Stimulated activated naive CD8-positive, alpha-beta T cell treated with anti-CD3 and anti-CD28 coated beads, Interleukin-15, amount 100 ng/mL, for 72 hours (primary cell): ENCODE results near the gene CCDC86.
"Not testable (repeated sequence)": the region's sequence is repeated elsewhere in the genome, so short reads cannot be mapped to it uniquely, and the experiment has no call there.

Experiments
- ATAC-seq: fragments of 150-1000 bp; cut with Tn5 transposase; 2 replicates; pipeline ENCODE4 v1.10.0; 2021; ENCODE audit warnings: mild to moderate bottlenecking, moderate library complexity
- DNase-seq, 2 donors: peaks; one replicate each; pipeline ENCODE4 v3.0.0; 2021 to 2022
- H3K27ac Mint-ChIP-seq, 2 donors: one replicate each; pipeline ENCODE4 v1.8.0; 2022; ENCODE audit warnings: mild to moderate bottlenecking in 2 of 2, mixed read lengths in 2 of 2, moderate library complexity in 2 of 2
- H3K27me3 Mint-ChIP-seq: one replicate; pipeline ENCODE4 v1.8.0; 2022; ENCODE audit warnings: mixed read lengths
- H3K4me1 Mint-ChIP-seq: one replicate; pipeline ENCODE4 v1.8.0; 2022; ENCODE audit warnings: mild to moderate bottlenecking, mixed read lengths
- H3K4me3 Mint-ChIP-seq, 2 donors: one replicate each; pipeline ENCODE4 v1.8.0; 2022; ENCODE audit warnings: mild to moderate bottlenecking in 2 of 2, mixed read lengths in 2 of 2, moderate library complexity in 1 of 2
- H3K9me3 Mint-ChIP-seq, 2 donors: one replicate each; pipeline ENCODE4 v1.8.0; 2022; ENCODE audit warnings: mixed read lengths in 2 of 2

CCDC86 gene

GRCh38 chr11:60821827-60822599 lies 19.9 kb upstream of the CCDC86 start:
- peak; percentile 26 for ATAC-seq

GRCh38 chr11:60823745-60824306 lies 18.1 kb upstream of the CCDC86 start:
- not testable (repeated sequence) for ATAC-seq, H3K4me3 Mint-ChIP-seq, DNase-seq, H3K9me3 Mint-ChIP-seq, H3K27me3 Mint-ChIP-seq, H3K27ac Mint-ChIP-seq, H3K4me1 Mint-ChIP-seq

More at GRCh38 chr11:60821827-60822599, 19.9 kb upstream of the CCDC86 start:
- peaks cover 6% of the 10 kb centered on the region for H3K4me1 Mint-ChIP-seq
- no peak overlapping the region for H3K4me3 Mint-ChIP-seq
- no peaks in the 10 kb centered on the region for H3K27me3 Mint-ChIP-seq
- DNase-seq = no peak
- no peak overlapping the region for H3K27ac Mint-ChIP-seq
- H3K9me3 Mint-ChIP-seq = no peaks in the 10 kb centered on the region

- no peaks in the 10 kb centered on the region for H3K9me3 Mint-ChIP-seq
- ATAC-seq (no peak), DNase-seq (no peak)
- peaks cover 6% of the 10 kb centered on the region for H3K4me1 Mint-ChIP-seq
- H3K27ac Mint-ChIP-seq = no peak overlapping the region
- H3K27me3 Mint-ChIP-seq = no peaks in the 10 kb centered on the region
- H3K4me3 Mint-ChIP-seq = no peak overlapping the region
Observed at GRCh38 chr11:60825118-60825517, 16.8 kb upstream of the CCDC86 start.

DNA sequence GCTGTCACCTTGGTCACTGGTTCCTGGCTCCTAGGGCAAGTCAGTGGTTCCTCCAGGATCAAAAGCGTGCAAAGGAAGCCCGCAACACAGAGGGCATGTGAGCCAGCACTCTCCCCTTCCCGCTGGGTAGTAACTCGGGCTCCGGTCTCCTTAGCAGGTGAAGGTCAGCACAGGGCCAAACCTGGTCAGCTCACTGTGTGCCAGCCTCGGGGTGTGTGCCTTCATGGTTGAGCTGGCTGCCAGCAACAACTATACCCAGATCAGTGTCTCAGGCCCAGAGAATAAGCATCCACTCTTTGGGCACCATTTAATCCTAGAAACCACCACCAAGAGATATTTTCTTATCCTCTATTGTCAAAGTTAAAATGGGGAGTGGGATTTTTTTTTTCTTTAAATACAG lies 16.1 kb upstream of the CCDC86 start:
- Mint-ChIP-seq H3K4me3 (no peak overlapping the region), H3K27ac (no peak overlapping the region), H3K9me3 (no peaks in the 10 kb centered on the region), H3K27me3 (no peaks in the 10 kb centered on the region), H3K4me1 (peaks cover 6% of the 10 kb centered on the region)
- ATAC-seq (no peak), DNase-seq (no peak)

DNA sequence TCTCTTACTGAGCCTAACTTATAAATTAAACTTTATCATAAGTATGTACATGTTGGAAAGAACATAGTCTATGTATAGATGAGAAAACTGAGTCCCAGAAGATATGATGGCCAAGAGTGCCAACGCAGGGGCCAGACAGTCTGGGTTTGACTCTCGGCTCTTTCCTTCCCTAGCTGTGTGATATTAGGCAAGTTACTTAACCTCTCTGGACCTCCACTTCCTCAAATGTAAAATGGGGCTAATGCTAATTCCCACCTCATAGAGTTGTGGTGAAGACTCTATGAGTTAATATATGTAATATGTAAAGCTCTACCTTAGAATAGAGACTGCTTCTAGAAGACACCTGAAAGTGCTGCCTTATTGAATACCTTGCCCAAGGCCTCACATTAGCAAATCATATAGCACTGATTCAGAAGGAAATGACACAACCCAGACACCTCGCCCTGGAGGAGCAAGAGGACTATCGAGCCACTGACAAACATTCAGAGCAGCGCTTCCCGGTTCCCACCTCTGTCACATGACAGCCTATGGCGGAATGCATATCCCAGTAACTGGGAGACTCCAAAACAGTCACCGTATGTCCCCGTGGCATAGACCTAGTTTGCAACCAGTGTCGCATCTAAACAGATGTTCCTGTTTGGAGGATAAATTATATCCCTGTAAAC lies 11.3 kb upstream of the CCDC86 start:
- DNase-seq (no peak), ATAC-seq (peak; percentile 5)
- H3K4me3 Mint-ChIP-seq = no peak overlapping the region
- peaks cover 9% of the 10 kb centered on the region for H3K4me1 Mint-ChIP-seq
- peaks cover 7% of the 10 kb centered on the region for H3K27me3 Mint-ChIP-seq
- H3K27ac Mint-ChIP-seq = no peak overlapping the region
- H3K9me3 Mint-ChIP-seq = no peaks in the 10 kb centered on the region

DNA sequence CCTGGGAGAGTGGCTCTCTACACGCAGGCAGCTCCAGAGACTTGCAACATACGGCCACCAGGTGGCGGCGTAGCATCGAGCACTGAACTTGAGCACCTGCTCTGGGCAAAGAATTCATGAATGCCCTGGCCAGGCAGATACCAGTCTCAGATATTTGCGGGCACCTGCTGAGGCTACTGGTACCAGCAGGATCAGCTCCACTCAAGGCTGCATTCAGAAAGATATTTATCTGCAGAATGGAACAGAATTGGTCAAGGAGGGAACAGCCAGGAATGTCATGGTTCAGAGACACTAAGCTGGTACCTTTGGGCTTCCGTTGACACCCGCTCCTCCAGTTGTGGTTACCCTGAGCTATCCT lies 10.8 kb upstream of the CCDC86 start:
- ATAC-seq = peak; percentile 92
- peak; percentile 73 to 80 for DNase-seq
- H3K4me1 Mint-ChIP-seq = peaks cover 11% of the 10 kb centered on the region
- H3K4me3 Mint-ChIP-seq = no peak overlapping the region
- peaks cover 7% of the 10 kb centered on the region for H3K27me3 Mint-ChIP-seq
- H3K27ac Mint-ChIP-seq = no peak overlapping the region
- H3K9me3 Mint-ChIP-seq = no peaks in the 10 kb centered on the region

- Mint-ChIP-seq H3K4me3 (no peak overlapping the region), H3K27me3 (peaks cover 7% of the 10 kb centered on the region), H3K9me3 (no peaks in the 10 kb centered on the region), H3K4me1 (peaks cover 11% of the 10 kb centered on the region), H3K27ac (no peak overlapping the region)
- ATAC-seq (no peak), DNase-seq (no peak)
Observed at GRCh38 chr11:60831501-60832079, 10.3 kb upstream of the CCDC86 start.

GRCh38 chr11:60834742-60835533 lies 7.0 kb upstream of the CCDC86 start:
- H3K4me1 Mint-ChIP-seq = peaks cover 11% of the 10 kb centered on the region
- H3K4me3 Mint-ChIP-seq = no peak overlapping the region
- no peak for ATAC-seq
- H3K27me3 Mint-ChIP-seq = peaks cover 7% of the 10 kb centered on the region
- peak overlapping the region in 1 of 2 donors; percentile 8 for H3K27ac Mint-ChIP-seq
- no peak for DNase-seq
- H3K9me3 Mint-ChIP-seq = no peaks in the 10 kb centered on the region

DNA sequence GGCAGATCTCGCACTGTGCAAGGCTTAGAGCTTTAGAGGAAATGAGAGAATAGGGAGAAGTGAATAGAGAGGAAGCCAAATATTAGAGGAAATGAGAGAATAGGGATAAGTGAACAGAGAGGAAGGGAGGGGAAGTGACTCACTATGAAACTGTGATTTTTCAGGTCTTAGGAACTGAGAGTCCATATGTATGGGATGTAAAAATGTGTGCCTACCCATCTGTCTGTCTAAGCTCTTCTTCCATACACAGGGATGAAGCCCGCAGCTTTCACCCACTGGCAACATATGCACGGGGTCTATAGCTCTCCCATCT lies 6.4 kb upstream of the CCDC86 start:
- DNase-seq = no peak
- Mint-ChIP-seq H3K9me3 (no peaks in the 10 kb centered on the region), H3K4me3 (no peak overlapping the region), H3K27me3 (peaks cover 7% of the 10 kb centered on the region), H3K27ac (no peak overlapping the region), H3K4me1 (peaks cover 14% of the 10 kb centered on the region)
- ATAC-seq = no peak

DNA sequence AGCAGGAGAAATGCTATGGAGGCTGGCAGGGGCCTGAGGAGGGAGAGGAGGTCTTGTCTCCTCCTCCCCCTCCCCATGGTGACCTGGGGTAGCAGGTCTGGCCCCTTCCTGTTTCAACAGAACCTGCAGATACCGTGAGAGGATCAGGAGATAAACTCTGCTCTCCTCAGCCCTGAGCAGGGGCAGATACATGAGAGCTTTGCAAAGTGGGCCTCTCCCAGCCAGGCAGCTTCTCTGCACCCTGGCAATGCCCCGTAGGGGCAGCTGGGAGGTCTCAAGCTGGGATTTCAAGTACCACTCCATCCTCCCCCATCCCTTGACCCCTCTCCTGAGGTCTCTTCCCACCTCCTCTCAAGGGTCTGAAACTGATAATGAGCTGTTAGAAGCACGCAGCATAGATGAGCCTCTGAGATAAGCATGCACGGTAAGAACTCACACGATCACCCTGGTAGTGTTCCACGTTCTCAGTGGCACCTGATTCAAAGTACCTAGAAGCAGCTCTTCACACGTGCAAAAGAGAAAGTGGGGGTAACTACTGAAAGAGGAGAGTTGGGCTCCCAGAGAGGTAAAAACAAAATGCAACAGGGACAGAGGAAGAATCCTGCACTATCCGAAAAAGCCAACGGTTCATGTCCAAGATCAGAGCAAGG lies 4.9 kb upstream of the CCDC86 start:
- Mint-ChIP-seq H3K27me3 (peaks cover 7% of the 10 kb centered on the region), H3K4me1 (peaks cover 29% of the 10 kb centered on the region), H3K9me3 (peaks cover 0 to 6% of the 10 kb centered on the region in 2 donors), H3K4me3 (no peak overlapping the region), H3K27ac (no peak overlapping the region)
- ATAC-seq (no peak), DNase-seq (no peak)

- ATAC-seq (no peak), DNase-seq (no peak)
- H3K9me3 Mint-ChIP-seq = peaks cover 0 to 6% of the 10 kb centered on the region in 2 donors
- H3K4me3 Mint-ChIP-seq = no peak overlapping the region
- H3K4me1 Mint-ChIP-seq = peaks cover 30% of the 10 kb centered on the region
- H3K27ac Mint-ChIP-seq = no peak overlapping the region
- no peaks in the 10 kb centered on the region for H3K27me3 Mint-ChIP-seq
Observed at GRCh38 chr11:60838132-60838531, 3.8 kb upstream of the CCDC86 start.

DNA sequence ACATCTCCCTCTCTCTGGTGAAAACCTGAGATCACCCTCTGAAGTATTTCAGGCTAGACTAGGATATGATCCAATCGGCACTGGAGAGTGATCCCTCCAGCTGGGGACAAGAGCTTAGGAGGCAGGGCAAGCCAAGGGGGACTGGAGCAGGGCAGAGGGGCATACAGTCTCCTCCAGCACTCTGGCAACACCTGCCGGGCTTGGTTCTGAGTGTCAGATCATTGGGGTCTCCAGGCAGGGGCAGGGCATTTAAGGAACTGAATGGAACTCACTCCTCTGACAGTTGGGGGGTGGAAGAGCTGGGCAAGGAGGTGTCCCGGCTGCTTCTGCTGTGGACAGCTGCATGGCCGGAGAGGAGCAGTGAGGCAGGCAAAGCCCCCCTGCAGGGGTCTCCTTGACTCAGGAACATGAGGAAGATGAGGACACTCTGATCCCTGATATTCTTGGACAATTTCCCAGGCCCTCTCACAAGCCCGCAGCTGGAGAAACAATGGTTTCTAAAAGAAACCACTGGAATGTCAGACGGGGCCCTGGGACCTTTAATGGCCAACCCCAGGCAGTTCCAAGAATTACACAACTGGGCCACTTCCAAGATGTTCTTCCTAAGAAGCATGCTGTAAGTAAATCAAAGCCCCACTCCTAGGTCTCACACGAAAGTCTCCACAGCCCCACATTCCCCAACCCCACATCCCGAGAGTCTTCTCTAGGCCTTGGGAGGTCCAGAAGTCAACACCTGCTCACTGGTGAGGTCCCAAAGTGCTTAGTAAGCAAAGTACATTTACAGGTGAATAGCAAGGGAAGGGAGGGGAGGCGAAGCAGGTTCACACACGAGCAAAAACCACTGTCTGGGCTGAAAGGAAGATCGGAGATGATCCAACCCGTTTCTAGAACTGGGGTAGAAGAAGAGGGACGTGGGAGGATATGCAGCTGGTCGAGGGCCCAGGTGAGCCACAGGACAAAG lies 1.2 kb upstream of the CCDC86 start:
- Mint-ChIP-seq H3K27ac (peak overlapping the region; percentile 72 to 95), H3K4me3 (peak overlapping the region; percentile 94), H3K27me3 (no peaks in the 10 kb centered on the region), H3K4me1 (peaks cover 46% of the 10 kb centered on the region), H3K9me3 (peaks cover 0 to 6% of the 10 kb centered on the region in 2 donors)
- no peak for DNase-seq
- no peak for ATAC-seq

GRCh38 chr11:60842668-60843600 lies 1.0 kb downstream of the CCDC86 start:
- DNase-seq (no peak), ATAC-seq (no peak)
- peak overlapping the region; percentile 94 for H3K4me3 Mint-ChIP-seq
- H3K4me1 Mint-ChIP-seq = peaks cover 52% of the 10 kb centered on the region
- peaks cover 0 to 6% of the 10 kb centered on the region in 2 donors for H3K9me3 Mint-ChIP-seq
- no peaks in the 10 kb centered on the region for H3K27me3 Mint-ChIP-seq
- H3K27ac Mint-ChIP-seq = peak overlapping the region; percentile 95 to 96
